Breast epithelium (tissue), 4 donors: ENCODE measurements around the gene OSBPL5. TPM values are rescaled to one million over a fixed set of nuclear protein-coding genes. Genes with fewer than 3 reads are reported as not detected.

Experiments used
- DNase-seq, 2 donors: peaks; one replicate each; pipeline ENCODE4 v3.0.0-alpha.2; 2019; ENCODE audit warnings: low spot score in 2 of 2
- H3K27ac ChIP-seq, 2 donors: fragments of 200-600 bp; sonication (generic) in 1 of 2; one replicate each; pipeline ENCODE4 v1.5.1; 2016 to 2019; ENCODE audit warnings: mild to moderate bottlenecking in 1 of 2
- H3K27me3 ChIP-seq, 2 donors: fragments of 200-600 bp; sonication (generic) in 1 of 2; one replicate each; pipeline versions ENCODE4 v1.5.1 to v1.6.0; 2017 to 2019; ENCODE audit warnings: control low read depth in 1 of 2, mild to moderate bottlenecking in 1 of 2
- H3K36me3 ChIP-seq: fragments of 200-600 bp; one replicate; pipeline ENCODE4 v1.5.1; 2019
- H3K4me1 ChIP-seq, 2 donors: fragments of 200-600 bp; sonication (generic); one replicate each; pipeline ENCODE4 v1.5.1; 2016 to 2019; ENCODE audit warnings: control low read depth in 1 of 2
- H3K4me3 ChIP-seq, 3 donors: fragments of 200-600 bp; sonication (generic); 1 replicate in 2 of 3; 2 replicates in 1 of 3; pipeline ENCODE4 v1.5.1; 2016 to 2019; ENCODE audit warnings: mild to moderate bottlenecking in 3 of 3, moderate library complexity in 2 of 3
- H3K9me3 ChIP-seq, 2 donors: fragments of 200-600 bp; sonication (generic) in 1 of 2; one replicate each; pipeline ENCODE4 v1.5.1; 2016 to 2019; ENCODE audit warnings: control low read depth in 1 of 2
- CTCF ChIP-seq, 3 donors: fragments of 450-650 bp; IDR thresholded peaks; one replicate each; pipeline ENCODE4 v1.5.1; 2016 to 2017; ENCODE audit warnings: antibody characterized with exemption in 3 of 3, mild to moderate bottlenecking in 3 of 3, moderate library complexity in 3 of 3
- POLR2A ChIP-seq: fragments of 450-650 bp; IDR thresholded peaks from one replicate; pipeline ENCODE4 v1.6.1; 2016; ENCODE audit warnings: antibody characterized with exemption, mild to moderate bottlenecking, moderate library complexity
- POLR2AphosphoS5 ChIP-seq, 3 donors: sonication (generic); formaldehyde crosslinking; IDR thresholded peaks; one replicate each; pipeline ENCODE4 v1.6.1; 2017; ENCODE audit warnings: antibody characterized with exemption in 3 of 3
- intact Hi-C: fragments of 100-400 bp; cut with DNase I; formaldehyde crosslinking; loops from one replicate; pipeline ENCODE4 v1.15.1; 2023; ENCODE audit warnings: low total_unique reads
- total RNA-seq, 3 donors: library from RNA; depleted of rRNA; stranded (reverse); fragments of >200 nt; gene quantifications; one replicate each; pipeline ENCODE4 v1.1.0, GENCODE V29; 2016

The OSBPL5 gene
- total RNA-seq, 3 donors from 2014 or later: 25.3 to 64.2 (median 27.8) TPM

GRCh38 chr11:3163241-3163981 lies 1.7 kb downstream of the OSBPL5 start:
- Histone ChIP-seq H3K27me3 (no peaks in the 10 kb centered on the region), H3K4me1 (peaks cover 19 to 20% of the 10 kb centered on the region in 2 donors), H3K4me3 (peak overlapping the region; percentile 65 to 81 (median 81)), H3K36me3 (no peaks in the 10 kb centered on the region), H3K27ac (peak overlapping the region; percentile 72 to 90), H3K9me3 (no peaks in the 10 kb centered on the region)
- DNase-seq: no peak
- TF ChIP-seq POLR2A: no peak
- TF ChIP-seq CTCF (IDR thresholded peaks at IDR 0.05): no peak
- TF ChIP-seq POLR2AphosphoS5 (IDR thresholded peaks at IDR 0.05): no peak
- intact Hi-C loops: no loop called here

- H3K4me1 ChIP-seq: peaks cover 19 to 24% of the 10 kb centered on the region in 2 donors
- no peaks in the 10 kb centered on the region for H3K9me3 ChIP-seq
- no peaks in the 10 kb centered on the region for H3K27me3 ChIP-seq
- H3K27ac ChIP-seq: peak overlapping the region in 1 of 2 donors; percentile 90
- TF ChIP-seq POLR2AphosphoS5 (IDR thresholded peaks at IDR 0.05) (no peak), POLR2A (no peak), CTCF (IDR thresholded peaks at IDR 0.05) (no peak)
- peak overlapping the region in 1 of 3 donors; percentile 81 for H3K4me3 ChIP-seq
- DNase-seq: no peak
- intact Hi-C loops: no loop called here
- no peaks in the 10 kb centered on the region for H3K36me3 ChIP-seq
Measured at GRCh38 chr11:3162410-3163240, 2.5 kb downstream of the OSBPL5 start.

GRCh38 chr11:3161720-3162409 lies 3.2 kb downstream of the OSBPL5 start:
- no peaks in the 10 kb centered on the region for H3K9me3 ChIP-seq
- TF ChIP-seq POLR2AphosphoS5 (IDR thresholded peaks at IDR 0.05) (no peak), CTCF (IDR thresholded peaks at IDR 0.05) (no peak), POLR2A (no peak)
- intact Hi-C loops: no loop called here
- H3K27ac ChIP-seq: peak overlapping the region in 1 of 2 donors; percentile 90
- H3K27me3 ChIP-seq: no peaks in the 10 kb centered on the region
- DNase-seq: no peak
- peaks cover 19 to 32% of the 10 kb centered on the region in 2 donors for H3K4me1 ChIP-seq
- H3K36me3 ChIP-seq: no peaks in the 10 kb centered on the region
- peak overlapping the region in 1 of 3 donors; percentile 81 for H3K4me3 ChIP-seq

GRCh38 chr11:3161309-3161708 lies 3.8 kb downstream of the OSBPL5 start:
- H3K36me3 ChIP-seq: no peaks in the 10 kb centered on the region
- DNase-seq: no peak
- no peaks in the 10 kb centered on the region for H3K9me3 ChIP-seq
- no peak for TF ChIP-seq POLR2AphosphoS5 (IDR thresholded peaks at IDR 0.05)
- no peak for TF ChIP-seq CTCF (IDR thresholded peaks at IDR 0.05)
- no peak for TF ChIP-seq POLR2A
- peaks cover 20 to 34% of the 10 kb centered on the region in 2 donors for H3K4me1 ChIP-seq
- peak overlapping the region in 2 of 3 donors; percentile 55 to 81 for H3K4me3 ChIP-seq
- peak overlapping the region in 1 of 2 donors; percentile 90 for H3K27ac ChIP-seq
- H3K27me3 ChIP-seq: no peaks in the 10 kb centered on the region
- intact Hi-C loops: no loop called here
